ENCODE results near the gene UBXN10. TPM values are rescaled to one million over a fixed set of nuclear protein-coding genes. Genes with fewer than 3 reads are reported as not detected.

UBXN10 gene
- total and polyA plus RNA-seq, 2 experiments from 2014 or later: 0.63 to 1.2 TPM

DNA sequence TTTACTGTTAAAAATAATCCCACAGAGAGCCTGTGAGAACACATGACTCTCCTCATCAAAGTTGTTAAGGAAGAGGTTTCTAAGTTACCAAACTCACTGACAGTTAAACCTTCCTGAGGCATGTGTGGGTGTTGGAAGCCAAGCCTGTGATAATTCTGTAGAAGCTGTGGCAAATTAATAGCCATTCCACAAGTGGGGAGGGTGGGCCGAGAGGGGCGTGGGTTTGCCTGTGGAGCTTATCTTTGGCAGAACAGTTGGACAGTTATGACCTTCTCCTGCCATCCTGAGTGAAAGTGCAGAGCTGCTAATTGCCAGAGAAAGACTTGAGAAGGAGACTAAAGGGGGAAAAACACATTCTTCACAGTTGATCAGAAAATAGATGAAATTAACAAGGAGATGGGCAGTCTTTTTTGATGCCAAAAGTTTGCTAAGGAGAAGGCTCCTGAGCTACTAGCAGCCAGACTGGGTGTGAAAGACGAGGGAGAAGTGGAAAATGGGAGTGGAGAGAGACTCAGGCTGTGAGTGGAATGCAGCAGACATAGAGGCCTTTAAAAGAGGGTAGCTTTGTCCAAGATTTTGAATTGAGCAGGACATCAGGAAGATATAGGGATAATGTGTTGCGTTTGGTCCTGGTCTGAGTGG is 2.0 kb downstream of the UBXN10 start:
- no peaks in the 10 kb centered on the region for H3K9me2 ChIP-seq (replicated peaks; ENCODE audit: insufficient read depth)
- no peak overlapping the region for H2AFZ ChIP-seq
- H3K4me3 ChIP-seq: no peak overlapping the region
- no peaks in the 10 kb centered on the region for H4K20me1 ChIP-seq (ENCODE audit: insufficient read depth, poor library complexity, severe bottlenecking)
- H3K27me3 ChIP-seq: no peaks in the 10 kb centered on the region
- H3K4me1 ChIP-seq (ENCODE audit: insufficient read depth): peaks cover 7% of the 10 kb centered on the region
- no peaks in the 10 kb centered on the region for H3K36me3 ChIP-seq (replicated peaks; ENCODE audit: insufficient read depth, low read depth)
- no peak overlapping the region for H3K4me2 ChIP-seq
- no peak overlapping the region for H3K27ac ChIP-seq
- H3K79me2 ChIP-seq: no peaks in the 10 kb centered on the region
- 58% methylated on average over 4 of the region's 4 CpGs for WGBS (ENCODE audit: low lambda C conversion rate, missing lambda C conversion rate)
- DNase-seq (ENCODE audit: low spot score): no peak
- TF ChIP-seq, protein P1, sequence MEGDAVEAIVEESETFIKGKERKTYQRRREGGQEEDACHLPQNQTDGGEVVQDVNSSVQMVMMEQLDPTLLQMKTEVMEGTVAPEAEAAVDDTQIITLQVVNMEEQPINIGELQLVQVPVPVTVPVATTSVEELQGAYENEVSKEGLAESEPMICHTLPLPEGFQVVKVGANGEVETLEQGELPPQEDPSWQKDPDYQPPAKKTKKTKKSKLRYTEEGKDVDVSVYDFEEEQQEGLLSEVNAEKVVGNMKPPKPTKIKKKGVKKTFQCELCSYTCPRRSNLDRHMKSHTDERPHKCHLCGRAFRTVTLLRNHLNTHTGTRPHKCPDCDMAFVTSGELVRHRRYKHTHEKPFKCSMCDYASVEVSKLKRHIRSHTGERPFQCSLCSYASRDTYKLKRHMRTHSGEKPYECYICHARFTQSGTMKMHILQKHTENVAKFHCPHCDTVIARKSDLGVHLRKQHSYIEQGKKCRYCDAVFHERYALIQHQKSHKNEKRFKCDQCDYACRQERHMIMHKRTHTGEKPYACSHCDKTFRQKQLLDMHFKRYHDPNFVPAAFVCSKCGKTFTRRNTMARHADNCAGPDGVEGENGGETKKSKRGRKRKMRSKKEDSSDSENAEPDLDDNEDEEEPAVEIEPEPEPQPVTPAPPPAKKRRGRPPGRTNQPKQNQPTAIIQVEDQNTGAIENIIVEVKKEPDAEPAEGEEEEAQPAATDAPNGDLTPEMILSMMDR (IDR thresholded peaks at IDR 0.05; ENCODE audit: poor library complexity): no peak
- TF ChIP-seq EZH2phosphoT487 (IDR thresholded peaks at IDR 0.05; ENCODE audit: low read depth, severe bottlenecking, unreplicated experiment) (no peak), EZH2 (IDR thresholded peaks at IDR 0.05; ENCODE audit: borderline replicate concordance) (no peak)
- H3K9me3 ChIP-seq (ENCODE audit: low read depth): no peaks in the 10 kb centered on the region

DNA sequence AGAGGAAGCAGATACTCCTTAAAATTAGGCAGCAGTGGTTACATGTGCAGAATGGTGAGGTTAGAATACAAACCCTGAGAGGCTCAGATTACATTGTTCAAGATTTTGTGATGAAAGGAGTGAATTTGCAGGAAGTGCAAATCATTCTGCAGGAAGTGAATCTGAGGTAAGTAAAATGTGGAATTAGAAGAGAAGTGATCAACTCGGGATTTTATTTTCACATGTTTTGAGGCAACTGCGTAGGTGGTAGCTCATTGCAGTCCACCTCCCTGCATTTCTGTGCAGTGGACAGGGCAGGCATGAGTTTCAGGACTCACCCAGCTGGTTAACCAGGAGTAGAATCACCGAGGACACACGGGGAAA is 2.5 kb downstream of the UBXN10 start:
- no peak overlapping the region for H3K4me3 ChIP-seq
- no peaks in the 10 kb centered on the region for H3K9me2 ChIP-seq (replicated peaks; ENCODE audit: insufficient read depth)
- no peak overlapping the region for H3K27ac ChIP-seq
- H3K9me3 ChIP-seq (ENCODE audit: low read depth): no peaks in the 10 kb centered on the region
- H3K79me2 ChIP-seq: no peaks in the 10 kb centered on the region
- H3K4me1 ChIP-seq (ENCODE audit: insufficient read depth): peaks cover 7% of the 10 kb centered on the region
- H3K36me3 ChIP-seq (replicated peaks; ENCODE audit: insufficient read depth, low read depth): no peaks in the 10 kb centered on the region
- H2AFZ ChIP-seq: no peak overlapping the region
- H3K27me3 ChIP-seq: no peaks in the 10 kb centered on the region
- WGBS (ENCODE audit: low lambda C conversion rate, missing lambda C conversion rate): 83% methylated on average over 4 of the region's 4 CpGs
- H3K4me2 ChIP-seq: no peak overlapping the region
- DNase-seq (ENCODE audit: low spot score): no peak
- no peaks in the 10 kb centered on the region for H4K20me1 ChIP-seq (ENCODE audit: insufficient read depth, poor library complexity, severe bottlenecking)
- no peak for TF ChIP-seq EZH2phosphoT487 (IDR thresholded peaks at IDR 0.05; ENCODE audit: low read depth, severe bottlenecking, unreplicated experiment)
- TF ChIP-seq, protein P1 (IDR thresholded peaks at IDR 0.05; ENCODE audit: poor library complexity): no peak

DNA sequence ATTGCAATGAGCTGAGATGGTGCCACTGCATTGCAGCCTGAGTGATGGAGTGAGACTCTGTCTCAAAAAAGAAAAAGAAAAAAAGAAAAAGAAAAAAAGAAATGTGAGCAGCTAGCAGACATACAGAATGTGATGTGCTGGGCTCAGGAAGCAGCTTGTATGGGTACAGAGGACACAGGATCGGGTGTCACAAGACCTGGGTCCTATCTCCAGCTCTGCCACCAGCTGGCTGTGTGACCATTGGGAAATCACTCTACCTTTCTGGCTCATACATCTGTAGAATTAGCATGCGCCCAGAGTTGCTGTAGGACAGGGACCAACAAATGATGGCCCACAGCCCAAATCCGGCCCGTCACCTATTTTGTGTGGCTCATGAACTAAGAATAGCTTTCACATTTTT is 3.8 kb downstream of the UBXN10 start:
- no peak for DNase-seq (ENCODE audit: low spot score)
- H3K36me3 ChIP-seq (replicated peaks; ENCODE audit: insufficient read depth, low read depth): no peaks in the 10 kb centered on the region
- no peaks in the 10 kb centered on the region for H3K27me3 ChIP-seq
- no peak overlapping the region for H3K4me3 ChIP-seq
- no peak for TF ChIP-seq EZH2phosphoT487 (IDR thresholded peaks at IDR 0.05; ENCODE audit: low read depth, severe bottlenecking, unreplicated experiment)
- TF ChIP-seq, protein P1 (IDR thresholded peaks at IDR 0.05; ENCODE audit: poor library complexity): no peak
- peaks cover 7% of the 10 kb centered on the region for H3K4me1 ChIP-seq (ENCODE audit: insufficient read depth)
- H4K20me1 ChIP-seq (ENCODE audit: insufficient read depth, poor library complexity, severe bottlenecking): no peaks in the 10 kb centered on the region
- H3K4me2 ChIP-seq: no peak overlapping the region
- H2AFZ ChIP-seq: no peak overlapping the region
- H3K79me2 ChIP-seq: no peaks in the 10 kb centered on the region
- H3K9me3 ChIP-seq (ENCODE audit: low read depth): no peaks in the 10 kb centered on the region
- no peak overlapping the region for H3K27ac ChIP-seq
- H3K9me2 ChIP-seq (replicated peaks; ENCODE audit: insufficient read depth): no peaks in the 10 kb centered on the region
- WGBS (ENCODE audit: low lambda C conversion rate, missing lambda C conversion rate): 93% methylated on average over 4 of the region's 4 CpGs
